Activated CD8-positive, alpha-beta memory T cell treated with anti-CD3 and anti-CD28 coated beads, Interleukin-2, amount 50 U/mL, for 24 hours (primary cell): ENCODE data around the gene KCNMA1.

Experiments used
- DNase-seq: peaks from one replicate; pipeline ENCODE4 v3.0.0-alpha.2; 2020; ENCODE audit errors: extremely low read depth

Gene KCNMA1

DNA sequence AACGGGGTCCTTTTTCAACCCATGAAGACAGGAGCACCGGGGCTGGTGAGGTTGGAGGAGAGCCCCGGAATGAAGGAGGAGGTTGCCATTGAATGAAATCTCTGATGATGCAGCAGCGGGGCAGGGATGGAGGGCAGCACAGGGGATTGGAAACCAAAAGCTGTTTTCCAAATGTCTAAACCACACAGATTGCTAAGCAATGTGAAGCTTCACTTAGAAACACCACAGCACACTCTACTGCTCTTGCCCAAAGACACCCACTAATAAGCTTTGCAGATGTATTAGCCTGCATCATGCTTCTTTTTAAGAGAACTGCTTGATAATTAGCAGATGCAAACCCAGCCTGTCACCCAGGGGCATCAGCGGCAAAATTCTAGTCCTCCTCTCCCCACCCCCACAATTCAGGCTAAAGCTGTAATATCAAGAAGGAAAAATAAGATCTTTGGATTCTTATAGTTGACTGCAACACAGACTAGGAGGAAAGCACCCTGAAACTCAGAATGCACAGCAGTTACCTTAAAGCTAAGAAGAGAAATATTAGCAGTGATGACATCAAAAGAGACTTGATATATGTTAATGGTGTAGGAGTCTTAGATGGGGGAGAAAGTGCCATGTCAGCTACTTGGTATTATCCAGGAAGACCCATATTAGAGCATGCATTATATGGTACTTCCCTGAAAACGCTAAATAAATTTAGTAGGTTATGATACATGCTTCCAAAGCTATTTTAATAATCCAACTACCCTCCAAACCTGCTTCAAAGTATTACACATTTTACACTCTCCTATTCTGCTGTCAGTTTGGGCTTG is 666.7 kb downstream of the KCNMA1 start:
- DNase-seq = no peak

DNA sequence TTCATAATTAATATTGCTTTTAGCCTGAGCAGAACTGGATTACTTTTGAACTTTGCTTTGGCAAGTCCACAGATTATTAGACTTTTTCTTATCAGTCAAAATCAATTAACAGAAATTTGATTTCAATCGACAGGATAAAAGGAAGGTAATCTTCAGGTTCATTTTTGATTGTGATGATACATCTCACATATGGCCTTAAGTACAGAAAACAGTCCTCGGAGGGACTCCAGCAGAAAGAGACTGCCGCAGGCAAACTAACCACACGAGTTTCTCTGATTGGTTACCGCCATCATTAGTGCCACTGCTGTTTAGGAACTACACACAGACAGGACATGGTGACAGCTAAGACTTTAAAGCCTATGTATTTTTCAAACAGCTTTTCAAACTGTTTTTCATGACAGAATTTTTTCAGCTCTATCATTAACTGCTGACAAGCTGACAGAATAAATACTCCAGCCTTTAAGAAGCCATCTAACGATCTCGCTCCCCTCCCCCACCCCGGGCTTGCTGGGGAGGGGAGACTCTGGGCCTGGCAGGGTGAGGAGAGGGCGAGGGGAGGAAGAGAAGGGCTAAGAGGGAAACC is 668.2 kb downstream of the KCNMA1 start:
- DNase-seq = no peak

GRCh38 chr10:76968483-76968882 is 669.1 kb downstream of the KCNMA1 start:
- no peak for DNase-seq

GRCh38 chr10:76962851-76963250 is 674.8 kb downstream of the KCNMA1 start:
- DNase-seq = no peak

- DNase-seq = no peak
These were observed 675.8 kb downstream of the KCNMA1 start for GRCh38 chr10:76961841-76962240.

DNA sequence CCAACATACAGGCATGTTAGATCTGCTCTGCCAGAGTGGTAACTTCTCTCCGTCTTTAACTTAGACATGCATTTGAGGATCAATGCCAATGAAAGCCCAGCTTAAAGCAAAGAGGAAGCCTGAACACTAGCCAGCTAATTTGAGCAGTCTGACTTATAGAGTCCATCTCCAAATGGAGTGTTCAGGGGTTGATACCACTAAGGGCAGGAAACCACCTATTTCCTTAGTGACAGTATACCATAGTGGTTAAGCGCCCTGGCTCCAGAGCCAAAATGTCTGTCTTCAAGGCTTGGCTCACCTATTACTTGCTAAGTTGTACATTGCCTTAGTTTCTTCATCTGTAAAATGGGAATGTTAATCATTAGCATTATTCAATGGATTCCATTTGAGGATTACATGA is 678.5 kb downstream of the KCNMA1 start:
- DNase-seq = no peak

- DNase-seq = no peak
These were observed 682.8 kb downstream of the KCNMA1 start for GRCh38 chr10:76954838-76955237.

- no peak for DNase-seq
These were observed 687.3 kb downstream of the KCNMA1 start for GRCh38 chr10:76950354-76950753.

GRCh38 chr10:76946270-76946669 is 691.3 kb downstream of the KCNMA1 start:
- no peak for DNase-seq

- no peak for DNase-seq
These were observed 692.4 kb downstream of the KCNMA1 start for GRCh38 chr10:76945166-76945565.

GRCh38 chr10:76944640-76945039 is 693.0 kb downstream of the KCNMA1 start:
- no peak for DNase-seq

- DNase-seq = no peak
These were observed 694.8 kb downstream of the KCNMA1 start for GRCh38 chr10:76942628-76943416.

GRCh38 chr10:76939933-76940468 is 697.6 kb downstream of the KCNMA1 start:
- DNase-seq = no peak

DNA sequence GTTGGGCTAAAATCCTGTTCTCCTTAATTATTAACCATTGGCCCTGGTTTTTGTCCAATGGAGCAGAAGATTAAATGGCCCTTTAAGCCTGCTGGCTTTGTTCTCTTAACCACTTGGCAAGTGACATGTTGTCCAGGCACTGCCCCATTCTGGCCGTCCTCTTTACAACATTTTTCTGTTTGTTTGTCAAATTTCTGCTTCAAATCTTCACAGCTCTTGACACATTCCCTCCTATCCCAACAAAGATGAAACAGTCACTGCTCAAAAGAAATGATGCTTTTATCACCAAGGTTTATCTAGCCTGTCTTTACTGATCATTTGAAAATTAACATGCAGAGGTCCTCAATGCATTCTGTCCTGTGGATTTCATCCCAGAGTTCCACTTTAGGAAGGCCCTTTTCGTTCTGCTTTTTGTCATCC is 700.4 kb downstream of the KCNMA1 start:
- DNase-seq = no peak

- no peak for DNase-seq
These were observed 701.5 kb downstream of the KCNMA1 start for GRCh38 chr10:76935941-76936613.

GRCh38 chr10:76928565-76928964 is 709.0 kb downstream of the KCNMA1 start:
- DNase-seq = no peak

GRCh38 chr10:76925636-76926405 is 711.8 kb downstream of the KCNMA1 start:
- DNase-seq = no peak

GRCh38 chr10:76922666-76923065 is 714.9 kb downstream of the KCNMA1 start:
- no peak for DNase-seq

DNA sequence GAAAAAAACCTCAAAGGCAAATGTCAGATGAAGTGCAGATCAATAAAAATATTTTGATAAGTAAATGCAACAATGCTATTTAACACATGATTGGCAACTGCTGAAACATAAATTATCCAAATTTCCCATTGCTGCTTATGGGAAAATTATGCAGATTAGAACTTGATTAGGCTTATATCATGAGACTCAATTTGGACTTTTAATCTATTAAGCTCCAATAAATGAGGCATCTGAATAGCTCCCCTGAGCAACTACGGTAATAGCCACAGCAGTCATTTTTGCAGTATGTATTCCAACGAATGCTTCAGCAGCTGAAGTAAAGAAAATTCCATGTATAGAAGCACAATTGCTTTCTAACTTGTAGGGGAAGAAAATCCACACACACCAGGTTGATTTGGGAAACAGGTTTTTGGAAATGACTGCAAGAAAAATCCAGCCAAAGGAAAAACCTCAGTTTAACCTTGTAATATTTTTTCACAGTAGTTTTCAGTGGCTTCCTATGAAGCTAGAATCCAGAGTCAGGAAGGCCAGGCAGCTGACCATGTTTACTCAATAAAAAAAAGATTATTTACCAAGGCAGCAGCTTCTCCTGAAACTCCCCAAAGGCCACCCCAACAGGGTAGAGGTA is 716.1 kb downstream of the KCNMA1 start:
- no peak for DNase-seq

- DNase-seq = no peak
These were observed 717.0 kb downstream of the KCNMA1 start for GRCh38 chr10:76920581-76920980.

- no peak for DNase-seq
These were observed 719.5 kb downstream of the KCNMA1 start for GRCh38 chr10:76918106-76918505.
